Head of caudate nucleus (tissue), 42 donors: Measurements from ENCODE around the gene PRKD3.
"Not testable (repeated sequence)": the region's sequence is repeated elsewhere in the genome, so short reads cannot be mapped to it uniquely, and the experiment has no call there.

Source experiments
- DNase-seq, 42 donors: peaks; one replicate each; pipeline versions ENCODE4 v3.0.0 to v3.0.0-alpha.2; 2020 to 2021; ENCODE audit warnings: mixed read lengths in 7 of 42
- intact Hi-C: fragments of 100-400 bp; cut with DNase I; formaldehyde crosslinking; loops from one replicate; pipeline ENCODE4 v1.15.0; 2022

Gene PRKD3

GRCh38 chr2:37321029-37321682 is 3.5 kb downstream of the PRKD3 start:
- no peak for DNase-seq
- intact Hi-C loops = no loop called here

DNA sequence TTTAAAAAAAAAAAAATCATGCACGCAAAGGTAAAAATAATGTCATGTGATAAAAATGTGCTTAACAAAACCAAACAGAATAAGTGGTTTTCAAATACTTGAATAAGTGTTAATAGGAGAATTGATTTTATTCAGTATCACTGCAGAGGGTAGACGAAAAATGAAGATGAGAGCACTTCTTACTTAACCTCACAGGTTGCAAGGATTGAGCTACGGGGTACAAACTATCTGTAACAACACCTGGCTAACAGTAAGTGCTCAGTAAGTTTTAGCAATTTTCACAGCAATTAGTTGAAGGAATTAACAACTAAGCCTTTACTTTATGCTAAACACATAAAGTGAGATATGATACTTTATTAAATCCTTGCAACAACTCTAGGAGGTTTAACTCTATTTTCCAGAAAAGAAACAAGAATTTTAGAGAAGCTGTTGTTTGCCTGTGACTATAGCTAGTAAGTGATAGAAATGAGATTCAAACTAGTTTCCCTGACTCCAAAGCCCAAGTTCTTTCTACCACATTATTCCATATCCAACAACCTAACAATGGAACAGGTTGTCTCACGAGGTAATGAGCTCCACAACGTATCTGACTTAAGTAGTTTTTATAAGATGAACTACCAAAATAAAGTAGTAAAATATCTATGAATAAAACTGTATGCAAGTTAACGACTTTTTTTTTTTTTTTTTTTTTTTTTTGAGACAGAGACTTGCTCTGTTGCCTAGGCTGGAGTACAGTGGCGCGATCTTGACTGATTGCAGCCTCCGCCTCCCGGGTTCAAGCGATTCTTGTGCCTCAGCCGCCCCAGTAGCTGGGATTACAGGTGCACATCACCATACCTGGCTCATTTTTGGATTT is 4.7 kb downstream of the PRKD3 start:
- intact Hi-C loops = no loop called here
- no peak for DNase-seq

- intact Hi-C loops = no loop called here
- no peak for DNase-seq
Observed at GRCh38 chr2:37318401-37318800, 6.2 kb downstream of the PRKD3 start.

DNA sequence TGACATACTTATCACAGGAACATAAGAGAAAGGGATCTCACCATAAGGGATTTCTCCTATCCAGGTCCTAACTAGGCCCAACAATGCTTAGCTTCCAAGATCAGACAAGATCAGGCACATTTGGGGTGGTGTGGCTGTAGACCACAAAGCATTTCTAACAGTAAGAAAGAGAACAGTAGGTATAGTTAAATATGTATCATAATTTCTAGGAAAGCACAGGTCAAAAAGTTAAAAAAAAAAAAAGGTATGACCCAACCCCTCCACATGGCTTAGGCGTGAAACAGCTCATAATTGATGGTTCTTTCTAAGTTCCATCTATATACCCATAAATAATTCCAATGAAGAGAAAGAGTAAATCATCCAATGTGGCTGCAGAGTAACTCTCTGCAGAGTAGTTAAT is 6.9 kb downstream of the PRKD3 start:
- intact Hi-C loops = no loop called here
- DNase-seq = no peak

DNA sequence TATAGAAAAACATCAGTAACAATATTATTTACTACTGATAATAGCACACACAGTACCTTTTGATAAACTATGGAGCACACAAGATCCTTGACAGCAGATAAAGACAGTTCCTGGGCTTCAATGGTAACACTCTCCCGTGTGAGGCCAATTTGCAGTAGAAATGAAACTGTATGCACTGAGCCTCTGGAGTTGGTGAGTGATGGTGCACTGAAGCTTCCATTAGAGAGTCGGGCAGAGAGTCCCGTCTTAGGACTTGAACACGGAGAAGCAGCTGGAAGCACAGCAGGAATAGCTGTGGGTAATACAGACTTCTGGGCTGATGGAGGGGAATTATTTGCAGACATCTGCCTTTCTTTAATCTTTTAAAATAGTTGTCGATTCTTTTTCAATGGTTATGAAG is 8.5 kb downstream of the PRKD3 start:
- no peak for DNase-seq
- intact Hi-C loops = no loop called here

DNA sequence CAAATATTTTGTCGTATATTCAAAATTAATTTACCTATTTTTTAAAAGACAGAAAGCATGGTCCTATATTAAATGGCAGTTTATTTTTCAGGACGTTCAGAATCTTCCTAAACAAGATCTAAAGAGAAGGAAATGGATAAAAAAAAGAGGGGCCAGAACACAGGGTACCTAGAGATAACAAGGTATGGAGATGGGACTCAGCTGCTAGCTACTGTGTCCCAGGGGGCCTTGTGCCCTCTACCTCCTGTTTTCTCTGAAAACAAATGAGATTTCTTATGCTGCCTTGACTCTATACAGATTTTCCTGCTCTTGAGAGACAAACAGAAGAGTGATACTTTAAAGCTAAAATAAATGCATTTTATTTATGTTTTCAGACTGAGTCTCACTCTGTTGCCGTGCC is 9.3 kb downstream of the PRKD3 start:
- intact Hi-C loops = no loop called here
- no peak for DNase-seq

GRCh38 chr2:37307500-37307899 is 17.1 kb downstream of the PRKD3 start:
- intact Hi-C loops = no loop called here
- no peak for DNase-seq

- no peak for DNase-seq
- intact Hi-C loops = no loop called here
Observed at GRCh38 chr2:37306024-37306423, 18.6 kb downstream of the PRKD3 start.

DNA sequence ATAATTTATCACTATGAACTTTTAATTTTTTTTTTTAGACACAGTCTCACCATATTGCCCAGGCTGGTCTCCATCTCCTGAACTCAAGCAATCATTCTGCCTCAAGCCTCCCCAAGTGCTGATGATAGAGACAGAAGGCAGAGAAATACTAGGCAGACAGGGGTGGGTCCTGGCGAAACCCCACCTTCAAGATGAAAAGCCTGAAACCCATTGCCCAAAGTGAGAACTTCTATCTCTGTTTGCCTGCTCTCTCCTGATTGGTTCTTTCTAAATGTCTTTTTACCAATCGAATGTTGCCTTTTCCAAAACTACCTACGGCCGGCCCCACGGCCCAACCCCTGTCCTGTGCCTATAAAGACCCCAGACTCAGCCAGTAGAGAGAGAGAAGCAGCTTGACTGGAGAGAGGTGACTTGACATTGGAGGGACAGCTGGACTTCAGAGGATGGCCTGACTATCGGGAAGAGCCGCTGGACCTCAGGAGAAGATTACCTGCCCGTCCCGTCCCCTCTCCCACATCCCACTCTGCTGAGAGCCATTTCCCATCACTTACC is 21.9 kb downstream of the PRKD3 start:
- intact Hi-C loops = no loop called here
- DNase-seq = no peak

- intact Hi-C loops = no loop called here
- no peak for DNase-seq
Observed at GRCh38 chr2:37301408-37301807, 23.2 kb downstream of the PRKD3 start.

GRCh38 chr2:37300578-37300977 is 24.1 kb downstream of the PRKD3 start:
- DNase-seq = no peak
- intact Hi-C loops = no loop called here

- no peak for DNase-seq
- intact Hi-C loops = no loop called here
Observed at GRCh38 chr2:37300146-37300545, 24.5 kb downstream of the PRKD3 start.

DNA sequence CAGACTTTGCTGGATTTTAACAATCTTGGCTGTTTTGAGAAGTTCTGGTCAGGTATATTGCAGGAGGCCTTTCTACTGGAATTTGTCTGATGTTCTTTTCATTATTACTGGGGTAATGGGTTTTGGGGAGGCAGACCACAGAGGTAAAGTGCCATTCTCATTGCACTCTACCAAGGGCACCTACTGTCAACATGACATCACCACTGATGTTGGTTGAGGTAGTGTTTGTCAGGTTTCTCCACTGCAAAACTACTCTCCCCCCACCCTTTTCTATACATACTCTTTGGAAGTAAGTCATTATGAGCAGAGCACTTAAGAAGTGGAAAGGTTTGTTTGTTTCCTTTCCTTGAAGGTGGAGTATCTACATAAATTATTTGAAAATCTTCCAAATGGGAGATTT is 27.0 kb downstream of the PRKD3 start:
- intact Hi-C loops = no loop called here
- no peak for DNase-seq

DNA sequence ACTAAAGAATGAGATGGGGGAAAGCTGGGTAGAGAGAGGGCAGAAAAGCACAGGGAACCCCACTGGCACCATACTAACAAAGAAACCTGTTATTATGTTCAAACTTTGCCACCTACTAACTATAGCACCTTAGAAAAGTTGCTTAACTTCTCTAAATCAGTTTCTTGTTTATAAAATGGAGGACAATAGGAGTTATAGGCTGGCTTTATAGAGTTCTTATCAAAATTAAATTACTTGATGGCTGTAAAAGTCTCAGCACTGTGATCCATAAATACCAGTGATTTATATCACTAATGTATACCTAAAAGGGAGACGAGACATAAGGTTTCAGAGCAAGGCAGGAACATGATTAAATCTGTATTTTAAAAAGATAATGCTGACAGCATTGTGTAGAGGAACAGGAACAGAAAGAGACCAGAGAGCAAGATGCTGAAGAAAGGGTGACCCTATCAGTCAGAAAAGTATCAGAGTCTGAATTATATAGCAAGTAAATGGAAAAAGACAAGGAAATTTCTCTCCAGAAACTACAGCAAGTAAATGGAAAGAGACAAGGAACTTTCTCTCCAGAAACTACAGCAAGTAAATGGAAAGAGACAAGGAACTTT is 29.1 kb downstream of the PRKD3 start:
- DNase-seq = no peak
- intact Hi-C loops = no loop called here

- DNase-seq, intact Hi-C loops: not testable (repeated sequence)
Observed at GRCh38 chr2:37294858-37295257, 29.8 kb downstream of the PRKD3 start.

GRCh38 chr2:37291680-37292079 is 33.0 kb downstream of the PRKD3 start:
- no peak for DNase-seq
- intact Hi-C loops = no loop called here

GRCh38 chr2:37287966-37288365 is 36.7 kb downstream of the PRKD3 start:
- DNase-seq = no peak
- intact Hi-C loops = no loop called here

DNA sequence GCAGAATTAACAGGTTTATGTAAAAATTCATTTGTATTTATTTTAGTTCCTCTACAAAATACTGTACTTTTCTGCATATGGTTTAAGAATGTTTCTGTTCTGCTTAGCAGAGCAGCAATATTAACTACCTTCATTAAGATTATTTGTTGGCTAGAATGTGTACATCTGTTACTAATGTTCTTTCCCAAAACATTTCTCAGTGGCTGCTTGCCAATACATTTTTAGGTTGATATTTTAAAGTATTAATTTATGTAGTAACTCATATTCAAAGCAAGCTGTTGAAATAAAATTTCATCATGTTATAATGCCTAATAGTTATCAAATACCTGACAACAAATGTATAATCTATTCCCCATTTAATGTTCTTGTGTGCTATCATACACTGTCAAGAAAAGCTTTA is 40.3 kb downstream of the PRKD3 start:
- DNase-seq = no peak
- intact Hi-C loops = no loop called here

GRCh38 chr2:37283207-37283606 is 41.4 kb downstream of the PRKD3 start:
- DNase-seq = no peak
- intact Hi-C loops = no loop called here

- DNase-seq = no peak
- intact Hi-C loops = no loop called here
Observed at GRCh38 chr2:37282746-37283145, 41.9 kb downstream of the PRKD3 start.
